SK-N-SH treated with all-trans-retinoic acid at 6 μM for 48 hours (cell line): ENCODE measurements around the gene RAD17.

Experiments
- ARNTL ChIP-seq: fragments of 450-650 bp; formaldehyde crosslinking; IDR thresholded peaks from 2 replicates; pipeline ENCODE4 v1.5.0; 2020; ENCODE audit warnings: low read depth, mild to moderate bottlenecking, moderate library complexity, borderline replicate concordance
- BACH2 ChIP-seq: fragments of 250-450 bp; sonication (Bioruptor Pico); IDR thresholded peaks from 2 replicates; pipeline ENCODE4 v1.9.0; 2021; ENCODE audit warnings: mild to moderate bottlenecking, borderline replicate concordance
- ESRRG ChIP-seq: fragments of 250-450 bp; sonication (Bioruptor Pico); IDR thresholded peaks from 2 replicates; pipeline ENCODE4 v1.6.1; 2021; ENCODE audit warnings: mild to moderate bottlenecking
- RARB ChIP-seq: fragments of 250-450 bp; sonication (Bioruptor Pico); IDR thresholded peaks from 2 replicates; pipeline ENCODE4 v1.8.0; 2021; ENCODE audit warnings: mild to moderate bottlenecking, moderate library complexity
- SNAI2 ChIP-seq: fragments of 250-450 bp; sonication (Bioruptor Pico); IDR thresholded peaks from 2 replicates; pipeline ENCODE4 v1.5.0; 2020; ENCODE audit warnings: mild to moderate bottlenecking, moderate library complexity
- ZC3H10 ChIP-seq: fragments of 250-450 bp; sonication (Bioruptor Pico); IDR thresholded peaks from 2 replicates; pipeline ENCODE4 v1.5.1; 2021; ENCODE audit warnings: mild to moderate bottlenecking, moderate library complexity
- ZFP30 ChIP-seq: fragments of 450-650 bp; formaldehyde crosslinking; IDR thresholded peaks from 2 replicates; pipeline ENCODE4 v1.5.0; 2022; ENCODE audit warnings: mild to moderate bottlenecking, moderate library complexity
- ZNF8 ChIP-seq: fragments of 450-650 bp; formaldehyde crosslinking; IDR thresholded peaks from 2 replicates; pipeline ENCODE4 v1.5.0; 2020; ENCODE audit warnings: mild to moderate bottlenecking, moderate library complexity
- TF ChIP-seq, protein P1 (sequence below): fragments of 250-450 bp; sonication (Bioruptor Pico); IDR thresholded peaks from 2 replicates; pipeline ENCODE4 v1.5.1; 2021; ENCODE audit warnings: mild to moderate bottlenecking, moderate library complexity
- TF ChIP-seq, protein P2 (sequence below): fragments of 250-450 bp; sonication (Bioruptor Pico); IDR thresholded peaks from 2 replicates; pipeline ENCODE4 v1.8.0; 2021; ENCODE audit warnings: low read depth, mild to moderate bottlenecking, moderate library complexity, borderline replicate concordance
- TF ChIP-seq, protein P3 (sequence below): fragments of 250-450 bp; sonication (Bioruptor Pico); IDR thresholded peaks from 2 replicates; pipeline ENCODE4 v1.5.0; 2020; ENCODE audit warnings: mild to moderate bottlenecking, moderate library complexity
- TF ChIP-seq, protein P4 (sequence below): fragments of 250-450 bp; sonication (Bioruptor Pico); IDR thresholded peaks from 2 replicates; pipeline ENCODE4 v1.8.0; 2020; ENCODE audit warnings: mild to moderate bottlenecking, moderate library complexity, borderline replicate concordance

DNA sequence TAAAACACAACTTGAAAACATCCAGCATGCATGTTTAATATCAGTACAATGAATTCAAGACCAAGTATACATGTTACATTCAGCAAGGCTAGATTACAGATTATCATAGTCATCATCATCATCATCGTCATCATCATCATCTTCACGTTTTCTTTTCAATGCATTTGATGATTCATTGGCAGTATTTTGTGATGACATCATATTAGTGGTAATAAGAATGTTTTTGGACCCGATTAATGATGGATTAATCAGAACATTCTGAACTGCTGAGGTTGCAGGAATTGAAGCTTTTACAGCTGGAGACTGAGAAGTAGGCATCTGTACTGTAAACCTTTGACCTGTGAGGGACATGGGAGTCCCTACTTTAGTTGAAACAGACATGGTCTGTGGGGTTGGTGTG lies 4.8 kb upstream of the RAD17 start:
- TF ChIP-seq SNAI2 (CRISPR knock-in tag) (no peak), ZFP30 (CRISPR knock-in tag) (no peak), ZC3H10 (no peak), ARNTL (CRISPR knock-in tag) (no peak), RARB (CRISPR knock-in tag) (no peak), ESRRG (CRISPR knock-in tag) (no peak), BACH2 (CRISPR knock-in tag) (no peak), ZNF8 (CRISPR knock-in tag) (no peak)
- TF ChIP-seq, protein P1, sequence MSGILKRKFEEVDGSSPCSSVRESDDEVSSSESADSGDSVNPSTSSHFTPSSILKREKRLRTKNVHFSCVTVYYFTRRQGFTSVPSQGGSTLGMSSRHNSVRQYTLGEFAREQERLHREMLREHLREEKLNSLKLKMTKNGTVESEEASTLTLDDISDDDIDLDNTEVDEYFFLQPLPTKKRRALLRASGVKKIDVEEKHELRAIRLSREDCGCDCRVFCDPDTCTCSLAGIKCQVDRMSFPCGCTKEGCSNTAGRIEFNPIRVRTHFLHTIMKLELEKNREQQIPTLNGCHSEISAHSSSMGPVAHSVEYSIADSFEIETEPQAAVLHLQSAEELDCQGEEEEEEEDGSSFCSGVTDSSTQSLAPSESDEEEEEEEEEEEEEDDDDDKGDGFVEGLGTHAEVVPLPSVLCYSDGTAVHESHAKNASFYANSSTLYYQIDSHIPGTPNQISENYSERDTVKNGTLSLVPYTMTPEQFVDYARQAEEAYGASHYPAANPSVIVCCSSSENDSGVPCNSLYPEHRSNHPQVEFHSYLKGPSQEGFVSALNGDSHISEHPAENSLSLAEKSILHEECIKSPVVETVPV (CRISPR knock-in tag) = no peak
- TF ChIP-seq, protein P2, sequence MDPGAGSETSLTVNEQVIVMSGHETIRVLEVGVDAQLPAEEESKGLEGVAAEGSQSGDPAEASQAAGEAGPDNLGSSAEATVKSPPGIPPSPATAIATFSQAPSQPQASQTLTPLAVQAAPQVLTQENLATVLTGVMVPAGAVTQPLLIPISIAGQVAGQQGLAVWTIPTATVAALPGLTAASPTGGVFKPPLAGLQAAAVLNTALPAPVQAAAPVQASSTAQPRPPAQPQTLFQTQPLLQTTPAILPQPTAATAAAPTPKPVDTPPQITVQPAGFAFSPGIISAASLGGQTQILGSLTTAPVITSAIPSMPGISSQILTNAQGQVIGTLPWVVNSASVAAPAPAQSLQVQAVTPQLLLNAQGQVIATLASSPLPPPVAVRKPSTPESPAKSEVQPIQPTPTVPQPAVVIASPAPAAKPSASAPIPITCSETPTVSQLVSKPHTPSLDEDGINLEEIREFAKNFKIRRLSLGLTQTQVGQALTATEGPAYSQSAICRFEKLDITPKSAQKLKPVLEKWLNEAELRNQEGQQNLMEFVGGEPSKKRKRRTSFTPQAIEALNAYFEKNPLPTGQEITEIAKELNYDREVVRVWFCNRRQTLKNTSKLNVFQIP (CRISPR knock-in tag) = no peak
- TF ChIP-seq, protein P3, sequence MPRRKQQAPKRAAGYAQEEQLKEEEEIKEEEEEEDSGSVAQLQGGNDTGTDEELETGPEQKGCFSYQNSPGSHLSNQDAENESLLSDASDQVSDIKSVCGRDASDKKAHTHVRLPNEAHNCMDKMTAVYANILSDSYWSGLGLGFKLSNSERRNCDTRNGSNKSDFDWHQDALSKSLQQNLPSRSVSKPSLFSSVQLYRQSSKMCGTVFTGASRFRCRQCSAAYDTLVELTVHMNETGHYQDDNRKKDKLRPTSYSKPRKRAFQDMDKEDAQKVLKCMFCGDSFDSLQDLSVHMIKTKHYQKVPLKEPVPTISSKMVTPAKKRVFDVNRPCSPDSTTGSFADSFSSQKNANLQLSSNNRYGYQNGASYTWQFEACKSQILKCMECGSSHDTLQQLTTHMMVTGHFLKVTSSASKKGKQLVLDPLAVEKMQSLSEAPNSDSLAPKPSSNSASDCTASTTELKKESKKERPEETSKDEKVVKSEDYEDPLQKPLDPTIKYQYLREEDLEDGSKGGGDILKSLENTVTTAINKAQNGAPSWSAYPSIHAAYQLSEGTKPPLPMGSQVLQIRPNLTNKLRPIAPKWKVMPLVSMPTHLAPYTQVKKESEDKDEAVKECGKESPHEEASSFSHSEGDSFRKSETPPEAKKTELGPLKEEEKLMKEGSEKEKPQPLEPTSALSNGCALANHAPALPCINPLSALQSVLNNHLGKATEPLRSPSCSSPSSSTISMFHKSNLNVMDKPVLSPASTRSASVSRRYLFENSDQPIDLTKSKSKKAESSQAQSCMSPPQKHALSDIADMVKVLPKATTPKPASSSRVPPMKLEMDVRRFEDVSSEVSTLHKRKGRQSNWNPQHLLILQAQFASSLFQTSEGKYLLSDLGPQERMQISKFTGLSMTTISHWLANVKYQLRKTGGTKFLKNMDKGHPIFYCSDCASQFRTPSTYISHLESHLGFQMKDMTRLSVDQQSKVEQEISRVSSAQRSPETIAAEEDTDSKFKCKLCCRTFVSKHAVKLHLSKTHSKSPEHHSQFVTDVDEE (CRISPR knock-in tag) = no peak
- TF ChIP-seq, protein P4, sequence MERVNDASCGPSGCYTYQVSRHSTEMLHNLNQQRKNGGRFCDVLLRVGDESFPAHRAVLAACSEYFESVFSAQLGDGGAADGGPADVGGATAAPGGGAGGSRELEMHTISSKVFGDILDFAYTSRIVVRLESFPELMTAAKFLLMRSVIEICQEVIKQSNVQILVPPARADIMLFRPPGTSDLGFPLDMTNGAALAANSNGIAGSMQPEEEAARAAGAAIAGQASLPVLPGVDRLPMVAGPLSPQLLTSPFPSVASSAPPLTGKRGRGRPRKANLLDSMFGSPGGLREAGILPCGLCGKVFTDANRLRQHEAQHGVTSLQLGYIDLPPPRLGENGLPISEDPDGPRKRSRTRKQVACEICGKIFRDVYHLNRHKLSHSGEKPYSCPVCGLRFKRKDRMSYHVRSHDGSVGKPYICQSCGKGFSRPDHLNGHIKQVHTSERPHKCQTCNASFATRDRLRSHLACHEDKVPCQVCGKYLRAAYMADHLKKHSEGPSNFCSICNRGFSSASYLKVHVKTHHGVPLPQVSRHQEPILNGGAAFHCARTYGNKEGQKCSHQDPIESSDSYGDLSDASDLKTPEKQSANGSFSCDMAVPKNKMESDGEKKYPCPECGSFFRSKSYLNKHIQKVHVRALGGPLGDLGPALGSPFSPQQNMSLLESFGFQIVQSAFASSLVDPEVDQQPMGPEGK (CRISPR knock-in tag) = no peak
